ENCODE measurements around the gene TMEM272. TPM values are rescaled to one million over a fixed set of nuclear protein-coding genes. Genes with fewer than 3 reads are reported as not detected.
A peak's percentile ranks its signal among the peaks of the same experiment; 100 is the strongest.

TMEM272 gene
- total RNA-seq, 1 donor from 2014 or later, result not detected

DNA sequence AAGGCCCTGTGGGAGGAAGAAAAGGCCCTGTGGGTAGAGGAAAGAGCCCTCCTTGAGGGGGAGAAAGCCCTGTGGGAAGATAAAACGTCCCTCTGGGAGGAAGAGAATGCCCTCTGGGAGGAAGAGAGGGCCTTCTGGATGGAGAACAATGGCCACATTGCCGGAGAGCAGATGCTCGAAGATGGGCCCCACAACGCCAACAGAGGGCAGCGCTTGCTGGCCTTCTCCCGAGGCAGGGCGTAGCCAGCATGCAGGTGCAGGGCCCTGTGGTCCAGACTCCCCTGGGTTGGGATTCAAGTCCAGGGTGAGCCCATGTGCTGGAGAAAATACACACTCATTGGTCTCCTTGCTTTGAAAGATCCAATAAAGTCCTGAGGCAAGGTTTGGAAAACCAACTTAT lies 20.9 kb upstream of the TMEM272 start:
- Histone ChIP-seq H2AFZ (replicated peaks) (no peak overlapping the region), H3K27me3 (no peaks in the 10 kb centered on the region), H3K9ac (no peak overlapping the region), H3F3A (ENCODE audit: low read depth) (no peaks in the 10 kb centered on the region), H3K9me3 (ENCODE audit: low read depth) (no peaks in the 10 kb centered on the region), H3K79me2 (ENCODE audit: low read depth) (no peaks in the 10 kb centered on the region), H3K27ac (no peak overlapping the region), H3K36me3 (no peaks in the 10 kb centered on the region), H3K4me2 (no peak overlapping the region), H3K4me1 (no peaks in the 10 kb centered on the region), H4K20me1 (ENCODE audit: low read depth) (no peaks in the 10 kb centered on the region), H3K4me3 (no peak overlapping the region)
- Mint-ChIP-seq H3K4me1 (peaks cover 7% of the 10 kb centered on the region), H3K27ac (no peak overlapping the region), H3K36me3 (peaks cover 1% of the 10 kb centered on the region), H3K9me3 (no peaks in the 10 kb centered on the region), H3K27me3 (ENCODE audit: insufficient read depth, low read depth) (peaks cover 12% of the 10 kb centered on the region), H3K4me3 (no peak overlapping the region)
- TF ChIP-seq EZH2 (IDR thresholded peaks at IDR 0.05), result no peak
- no peak for TF ChIP-seq EZH2phosphoT487 (IDR thresholded peaks at IDR 0.05)
- TF ChIP-seq, protein P1, sequence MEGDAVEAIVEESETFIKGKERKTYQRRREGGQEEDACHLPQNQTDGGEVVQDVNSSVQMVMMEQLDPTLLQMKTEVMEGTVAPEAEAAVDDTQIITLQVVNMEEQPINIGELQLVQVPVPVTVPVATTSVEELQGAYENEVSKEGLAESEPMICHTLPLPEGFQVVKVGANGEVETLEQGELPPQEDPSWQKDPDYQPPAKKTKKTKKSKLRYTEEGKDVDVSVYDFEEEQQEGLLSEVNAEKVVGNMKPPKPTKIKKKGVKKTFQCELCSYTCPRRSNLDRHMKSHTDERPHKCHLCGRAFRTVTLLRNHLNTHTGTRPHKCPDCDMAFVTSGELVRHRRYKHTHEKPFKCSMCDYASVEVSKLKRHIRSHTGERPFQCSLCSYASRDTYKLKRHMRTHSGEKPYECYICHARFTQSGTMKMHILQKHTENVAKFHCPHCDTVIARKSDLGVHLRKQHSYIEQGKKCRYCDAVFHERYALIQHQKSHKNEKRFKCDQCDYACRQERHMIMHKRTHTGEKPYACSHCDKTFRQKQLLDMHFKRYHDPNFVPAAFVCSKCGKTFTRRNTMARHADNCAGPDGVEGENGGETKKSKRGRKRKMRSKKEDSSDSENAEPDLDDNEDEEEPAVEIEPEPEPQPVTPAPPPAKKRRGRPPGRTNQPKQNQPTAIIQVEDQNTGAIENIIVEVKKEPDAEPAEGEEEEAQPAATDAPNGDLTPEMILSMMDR (IDR thresholded peaks at IDR 0.05), result no peak
- DNase-seq (ENCODE audit: low spot score), result peak; percentile 28

DNA sequence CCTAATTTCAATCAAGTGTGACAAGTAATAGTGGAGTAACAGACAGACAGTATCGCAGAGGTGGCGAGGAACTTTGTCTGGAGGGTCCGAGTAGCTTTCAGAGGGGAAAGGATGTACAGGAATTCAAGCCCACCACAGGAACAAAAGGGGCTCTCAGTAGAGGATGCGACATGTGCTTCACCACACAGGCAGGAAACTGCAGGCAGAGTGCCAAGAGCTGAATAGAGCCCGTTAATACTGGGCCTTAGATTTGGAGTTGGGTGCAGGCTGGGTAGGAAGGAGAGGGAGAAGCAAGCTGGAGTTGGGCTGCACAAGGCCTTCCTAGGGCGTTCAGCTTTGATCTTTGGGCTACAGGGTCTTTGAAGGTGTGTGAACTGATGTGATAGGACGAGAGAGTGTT lies 18.0 kb upstream of the TMEM272 start:
- Histone ChIP-seq H3K9ac (no peak overlapping the region), H3K4me3 (no peak overlapping the region), H3K4me1 (no peaks in the 10 kb centered on the region), H4K20me1 (ENCODE audit: low read depth) (no peaks in the 10 kb centered on the region), H3K27me3 (no peaks in the 10 kb centered on the region), H3K27ac (no peak overlapping the region), H2AFZ (replicated peaks) (no peak overlapping the region), H3K36me3 (no peaks in the 10 kb centered on the region), H3K9me3 (ENCODE audit: low read depth) (no peaks in the 10 kb centered on the region), H3K4me2 (no peak overlapping the region), H3K79me2 (ENCODE audit: low read depth) (no peaks in the 10 kb centered on the region), H3F3A (ENCODE audit: low read depth) (no peaks in the 10 kb centered on the region)
- H3K36me3 Mint-ChIP-seq, result no peaks in the 10 kb centered on the region
- H3K4me1 Mint-ChIP-seq, result peaks cover 5% of the 10 kb centered on the region
- TF ChIP-seq EZH2phosphoT487 (IDR thresholded peaks at IDR 0.05) (no peak), EZH2 (IDR thresholded peaks at IDR 0.05) (no peak)
- TF ChIP-seq, protein P1 (IDR thresholded peaks at IDR 0.05), result no peak
- no peak overlapping the region for H3K27ac Mint-ChIP-seq
- no peak overlapping the region for H3K4me3 Mint-ChIP-seq
- peaks cover 9% of the 10 kb centered on the region for H3K27me3 Mint-ChIP-seq (ENCODE audit: insufficient read depth, low read depth)
- no peaks in the 10 kb centered on the region for H3K9me3 Mint-ChIP-seq
- DNase-seq (ENCODE audit: low spot score), result no peak

DNA sequence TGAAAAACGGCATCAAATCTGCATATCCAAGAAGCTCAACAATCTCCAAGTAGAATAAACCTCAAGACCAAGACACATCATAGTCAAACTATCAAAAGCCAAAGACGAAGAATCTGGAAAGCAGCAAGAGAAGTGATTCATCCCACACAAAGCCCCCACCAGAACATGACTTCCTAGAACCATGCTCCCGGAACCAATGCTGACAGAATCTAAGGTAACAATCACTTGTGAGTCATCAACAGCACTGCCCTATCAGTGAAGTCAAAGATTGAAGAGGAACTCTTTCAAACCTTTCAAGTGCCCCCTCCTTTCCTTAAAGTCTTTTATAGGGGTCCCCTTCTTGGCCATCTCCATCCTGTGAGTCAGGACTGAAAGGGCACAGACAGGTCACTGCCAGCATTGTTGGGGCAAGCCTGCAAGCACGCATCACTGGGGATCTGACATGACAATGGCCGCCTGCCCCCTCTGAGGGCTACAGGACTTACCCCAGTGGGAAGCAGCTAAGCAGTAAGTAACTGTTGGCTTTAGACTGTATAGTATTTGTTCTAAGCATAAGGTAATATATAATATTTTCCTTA lies 16.8 kb upstream of the TMEM272 start, which contains the start of gene CCDC70:
TSS of gene CCDC70 (plus strand) at position 247 of the 578 bp plus-strand sequence. CDS start 3,443 bp downstream, outside the sequence.
- H2AFZ ChIP-seq (replicated peaks), result no peak within 1 kb of the TSS
- no peak within 1 kb of the TSS for H3K9ac ChIP-seq
- H3K4me1 Mint-ChIP-seq, result peaks cover 5% of the 10 kb centered on the region
- DNase-seq (ENCODE audit: low spot score), result no peak
- no peaks in the 10 kb centered on the region for H3K27me3 ChIP-seq
- H3K4me3 Mint-ChIP-seq, result no peak within 1 kb of the TSS
- no peak within 1 kb of the TSS for H3K4me3 ChIP-seq
- peaks cover 9% of the 10 kb centered on the region for H3K27me3 Mint-ChIP-seq (ENCODE audit: insufficient read depth, low read depth)
- H3K36me3 ChIP-seq, result no peaks in the 10 kb centered on the region
- H3K79me2 ChIP-seq (ENCODE audit: low read depth), result no peaks in the 10 kb centered on the region
- peak within 1 kb of the TSS; percentile 54 for H3K27ac Mint-ChIP-seq
- no peaks in the 10 kb centered on the region for H3F3A ChIP-seq (ENCODE audit: low read depth)
- no peaks in the 10 kb centered on the region for H3K9me3 Mint-ChIP-seq
- no peak for TF ChIP-seq EZH2phosphoT487 (IDR thresholded peaks at IDR 0.05)
- no peak for TF ChIP-seq EZH2 (IDR thresholded peaks at IDR 0.05)
- TF ChIP-seq, protein P1 (IDR thresholded peaks at IDR 0.05), result no peak
- H3K27ac ChIP-seq, result no peak within 1 kb of the TSS
- no peak within 1 kb of the TSS for H3K4me2 ChIP-seq
- H4K20me1 ChIP-seq (ENCODE audit: low read depth), result no peaks in the 10 kb centered on the region
- H3K9me3 ChIP-seq (ENCODE audit: low read depth), result no peaks in the 10 kb centered on the region
- no peaks in the 10 kb centered on the region for H3K36me3 Mint-ChIP-seq
- no peaks in the 10 kb centered on the region for H3K4me1 ChIP-seq
